CD4-positive, alpha-beta T cell treated with Interferon gamma for 1 hour (primary cell): ENCODE data around the gene PSD2.
A peak's percentile ranks its signal among the peaks of the same experiment; 100 is the strongest.

ENCODE experiments used
- DNase-seq: peaks from one replicate; pipeline ENCODE4 v3.0.0-alpha.2; 2020

Gene PSD2

DNA sequence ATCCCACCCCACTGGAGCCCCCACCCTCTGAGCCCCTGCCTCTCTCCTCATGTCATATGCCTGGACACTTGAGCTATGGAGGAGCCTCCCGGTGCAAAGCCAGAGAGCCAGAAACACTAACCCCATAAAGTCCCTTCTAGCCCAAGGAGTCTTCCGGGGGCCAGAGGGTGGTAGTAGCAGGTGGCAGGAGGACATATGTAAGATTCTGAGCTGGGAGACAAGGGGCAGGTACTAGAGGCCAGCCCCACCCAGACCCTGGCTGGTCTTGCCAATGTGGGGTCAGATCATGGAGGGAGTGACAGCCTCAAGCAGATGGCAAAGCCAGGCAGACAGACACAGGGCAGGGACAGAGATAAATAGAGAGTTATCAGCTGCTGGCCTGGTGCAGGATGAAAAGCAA is 63.4 kb downstream of the PSD2 start:
- DNase-seq: no peak

DNA sequence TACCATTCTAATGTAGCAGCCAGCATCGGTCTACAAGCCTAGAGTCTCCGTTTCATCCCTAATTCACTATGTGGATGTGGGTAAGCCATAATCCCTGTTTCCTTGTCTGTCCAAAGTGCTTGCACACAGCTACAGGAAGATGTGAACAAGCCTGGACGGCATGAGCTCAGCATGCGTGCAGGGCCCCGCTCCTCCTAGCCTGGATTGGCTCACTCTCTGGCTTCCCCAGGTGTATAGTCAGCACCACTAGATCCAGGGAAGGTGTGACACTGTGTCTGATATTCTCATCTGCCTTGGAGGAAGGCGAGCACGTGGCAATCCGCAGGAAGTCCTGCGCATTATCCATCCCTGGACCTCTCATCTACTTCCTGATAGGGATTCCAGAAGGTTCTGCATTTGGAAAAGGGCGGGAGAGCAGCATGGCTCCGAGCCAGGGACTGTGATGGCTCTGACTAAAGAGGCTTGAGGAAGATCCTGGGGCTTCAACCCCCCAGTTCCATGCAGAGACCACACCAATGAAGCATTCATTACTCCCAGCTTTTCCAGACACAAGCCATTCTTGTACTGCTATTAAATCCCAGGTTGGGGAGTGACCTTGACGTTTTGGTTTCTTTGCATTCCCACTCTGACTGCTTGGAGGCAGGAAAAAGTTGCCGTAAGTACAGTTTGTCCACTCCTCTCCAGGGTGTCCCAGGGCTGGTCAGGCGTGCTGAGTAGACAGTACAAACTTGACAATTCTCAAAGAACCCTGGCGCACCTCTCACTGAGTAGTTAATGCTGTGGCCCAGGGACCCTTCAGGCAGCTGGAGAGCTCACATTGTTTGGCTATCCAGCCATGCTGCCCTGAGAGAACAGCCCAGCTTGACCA is 65.6 kb downstream of the PSD2 start:
- no peak for DNase-seq

DNA sequence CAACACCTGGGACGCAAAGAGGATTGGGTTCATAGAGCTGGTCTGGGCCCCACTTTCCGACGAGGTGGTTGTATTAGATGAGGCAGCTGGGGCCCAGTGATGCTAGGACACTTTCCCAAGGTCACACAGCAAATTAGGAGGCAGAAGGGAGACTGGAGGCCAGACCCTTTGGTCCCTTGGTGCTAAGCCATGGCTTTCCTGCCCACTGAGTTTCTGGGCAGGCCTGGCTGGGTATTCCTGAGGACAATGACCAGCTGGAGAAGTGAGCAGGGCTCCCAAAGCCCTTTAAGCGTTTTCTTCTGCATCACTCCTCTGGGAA is 66.2 kb downstream of the PSD2 start:
- no peak for DNase-seq

DNA sequence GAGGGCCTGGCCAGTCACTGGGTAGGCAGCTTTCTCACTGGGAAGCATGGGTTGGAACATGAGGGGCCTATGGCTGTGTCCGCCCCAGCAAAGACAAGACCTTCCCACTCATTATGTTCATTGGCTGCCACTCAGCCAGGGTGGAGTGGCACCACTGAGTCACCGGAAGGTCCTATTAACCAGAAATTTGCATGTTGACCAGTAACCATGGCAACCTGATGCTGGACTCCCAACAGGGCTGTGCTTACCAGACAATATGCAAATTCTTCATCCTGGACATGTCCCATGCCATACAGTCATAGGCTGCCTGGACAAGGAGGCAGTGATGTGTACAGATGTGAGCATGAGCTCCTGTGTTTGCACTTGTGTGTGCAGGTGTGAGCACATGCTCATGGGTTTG is 66.7 kb downstream of the PSD2 start:
- no peak for DNase-seq

DNA sequence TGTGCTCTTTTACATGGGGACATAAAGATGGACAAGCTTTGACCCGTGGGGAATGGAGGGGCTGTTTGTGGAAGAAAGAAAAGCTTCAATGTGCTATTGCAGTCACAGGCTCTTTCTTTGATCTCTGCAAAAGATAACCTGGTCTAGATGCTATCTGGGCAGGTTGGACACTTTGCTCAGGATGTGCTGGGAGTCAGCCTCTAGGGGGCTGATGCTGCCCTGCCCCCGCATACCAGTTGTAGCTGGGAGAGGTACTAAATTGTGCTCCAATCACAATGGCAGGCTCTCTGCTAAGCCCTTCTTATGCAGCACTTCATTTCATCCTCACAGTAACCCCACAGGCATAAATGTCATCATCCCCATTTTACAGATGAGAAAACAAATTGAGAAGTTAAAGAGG is 67.2 kb downstream of the PSD2 start:
- no peak for DNase-seq

DNA sequence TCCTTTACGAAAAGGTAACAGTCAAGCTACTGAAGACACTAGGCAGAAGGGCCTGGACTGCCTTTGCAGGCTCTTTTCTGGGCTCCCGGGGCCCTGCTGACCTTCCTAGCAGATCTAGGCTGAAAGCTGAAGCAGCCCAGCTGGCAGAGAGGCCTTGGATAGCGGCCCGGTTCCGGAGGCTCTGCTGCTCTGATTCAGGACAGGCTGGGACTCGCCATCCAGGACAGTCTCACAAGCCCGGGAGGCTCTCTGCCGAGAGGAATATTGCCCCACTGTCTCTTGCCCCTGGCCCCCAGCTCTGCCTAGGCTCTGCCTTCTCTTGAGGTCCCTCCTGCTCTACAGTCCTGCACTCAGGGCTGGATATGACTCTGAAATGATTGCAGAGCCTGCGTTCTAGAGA is 67.8 kb downstream of the PSD2 start:
- no peak for DNase-seq

DNA sequence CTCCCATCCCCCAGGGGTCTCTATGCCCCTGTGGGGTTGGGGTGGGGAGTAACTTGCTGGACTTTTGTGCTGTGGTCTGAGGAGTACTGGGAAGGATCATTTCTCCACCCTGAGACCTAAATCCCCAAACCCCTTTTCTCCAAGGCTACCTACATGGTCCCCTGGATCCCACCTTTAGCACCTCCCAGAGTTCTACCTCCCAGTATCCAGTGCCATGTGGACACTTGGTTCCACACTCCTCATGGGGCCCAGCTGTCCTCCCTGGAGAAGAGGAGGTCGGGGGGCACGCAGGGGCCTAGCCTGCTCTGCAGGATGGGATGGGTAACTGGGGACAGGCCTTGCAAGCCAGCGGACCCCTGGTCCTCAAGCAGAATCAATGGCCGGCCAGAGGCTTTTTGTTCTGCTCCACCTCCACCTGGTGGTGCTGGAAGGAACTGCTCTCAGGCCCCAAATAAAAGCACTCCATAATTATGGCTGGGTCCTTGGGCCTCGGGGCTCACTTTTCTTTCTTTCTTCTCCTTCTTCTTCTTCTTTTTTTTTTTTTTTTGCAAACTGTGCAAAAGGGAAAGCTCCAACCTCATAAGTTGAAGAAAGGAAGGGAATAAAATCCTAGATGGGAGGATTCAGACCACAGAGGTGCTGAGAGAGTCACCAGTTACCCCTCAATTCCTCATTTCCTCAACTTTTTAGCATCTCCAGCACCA is 68.4 kb downstream of the PSD2 start:
- peak; percentile 45 for DNase-seq

DNA sequence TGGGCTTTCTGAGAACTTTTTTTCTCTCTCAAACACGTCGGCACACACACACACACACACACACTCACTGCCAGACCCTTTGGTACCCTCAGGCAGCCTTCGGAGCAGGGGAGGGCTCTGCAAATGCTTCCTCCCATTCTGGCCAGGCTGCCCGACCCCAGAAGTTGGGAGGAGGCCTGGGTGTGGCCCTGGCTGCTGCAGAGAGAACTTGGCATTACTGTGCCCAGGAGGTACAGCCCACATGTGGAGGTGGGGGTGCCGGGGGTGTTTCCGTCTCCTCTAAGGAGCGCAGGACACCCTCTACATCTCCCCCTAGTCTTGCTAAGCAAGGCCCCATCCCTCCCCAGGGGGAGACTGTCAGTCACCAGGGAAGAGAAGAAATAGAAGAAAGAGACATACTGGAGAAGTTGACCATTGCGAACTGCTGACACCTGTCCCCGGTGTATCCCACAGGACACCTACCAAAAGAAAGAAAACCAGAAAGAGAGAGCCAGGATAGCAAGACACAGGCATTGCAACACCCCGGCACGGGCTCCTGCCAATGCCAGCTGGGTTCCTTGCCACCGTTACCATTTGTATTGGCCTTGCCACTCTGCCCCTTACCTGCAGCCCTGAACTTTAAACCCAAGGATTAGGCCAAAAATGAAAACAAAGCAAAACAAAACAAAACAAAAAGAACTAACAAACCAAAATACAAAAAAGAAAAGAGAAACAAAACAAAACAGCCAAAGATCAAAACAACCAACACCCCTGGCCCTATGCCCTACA is 69.3 kb downstream of the PSD2 start:
- DNase-seq: no peak

DNA sequence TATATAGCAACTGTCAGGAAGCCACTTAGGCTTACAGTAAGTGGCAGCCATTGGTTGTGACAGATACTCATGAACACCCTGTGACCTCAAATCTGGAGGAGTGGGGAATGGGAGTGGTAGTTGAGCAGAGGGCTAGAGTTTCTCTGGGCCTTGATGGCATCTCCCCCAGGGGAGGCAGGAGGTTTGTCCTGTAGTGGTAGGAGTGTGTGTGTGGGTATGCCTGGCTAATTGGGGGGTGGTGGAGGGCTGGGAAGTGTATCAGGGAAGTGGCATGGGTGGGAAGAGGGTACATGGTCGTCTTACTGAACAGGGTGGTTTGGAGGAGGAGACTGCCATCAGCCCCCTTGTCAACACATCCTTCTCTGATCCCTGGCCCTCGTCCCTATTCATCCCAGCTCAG is 71.5 kb downstream of the PSD2 start:
- no peak for DNase-seq

DNA sequence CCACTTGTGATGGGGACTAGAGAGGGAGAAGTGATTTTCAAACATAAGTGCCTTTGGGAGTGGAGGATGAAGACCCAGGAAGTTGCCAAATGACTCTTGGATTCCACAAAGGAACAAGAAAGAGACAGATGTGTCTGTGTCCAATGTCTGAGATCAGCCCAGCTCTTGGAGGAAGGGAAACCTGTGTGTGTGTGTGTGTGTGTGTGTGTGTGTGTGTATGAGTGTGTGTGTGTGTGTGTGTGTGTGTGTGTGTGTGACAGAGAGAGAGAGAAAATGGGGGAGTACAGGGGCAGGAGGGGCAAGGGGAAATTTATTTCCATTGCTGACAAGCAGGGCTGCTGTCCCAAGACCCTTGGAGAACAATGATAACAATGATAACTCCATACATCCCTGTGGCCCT is 72.0 kb downstream of the PSD2 start:
- DNase-seq: no peak

DNA sequence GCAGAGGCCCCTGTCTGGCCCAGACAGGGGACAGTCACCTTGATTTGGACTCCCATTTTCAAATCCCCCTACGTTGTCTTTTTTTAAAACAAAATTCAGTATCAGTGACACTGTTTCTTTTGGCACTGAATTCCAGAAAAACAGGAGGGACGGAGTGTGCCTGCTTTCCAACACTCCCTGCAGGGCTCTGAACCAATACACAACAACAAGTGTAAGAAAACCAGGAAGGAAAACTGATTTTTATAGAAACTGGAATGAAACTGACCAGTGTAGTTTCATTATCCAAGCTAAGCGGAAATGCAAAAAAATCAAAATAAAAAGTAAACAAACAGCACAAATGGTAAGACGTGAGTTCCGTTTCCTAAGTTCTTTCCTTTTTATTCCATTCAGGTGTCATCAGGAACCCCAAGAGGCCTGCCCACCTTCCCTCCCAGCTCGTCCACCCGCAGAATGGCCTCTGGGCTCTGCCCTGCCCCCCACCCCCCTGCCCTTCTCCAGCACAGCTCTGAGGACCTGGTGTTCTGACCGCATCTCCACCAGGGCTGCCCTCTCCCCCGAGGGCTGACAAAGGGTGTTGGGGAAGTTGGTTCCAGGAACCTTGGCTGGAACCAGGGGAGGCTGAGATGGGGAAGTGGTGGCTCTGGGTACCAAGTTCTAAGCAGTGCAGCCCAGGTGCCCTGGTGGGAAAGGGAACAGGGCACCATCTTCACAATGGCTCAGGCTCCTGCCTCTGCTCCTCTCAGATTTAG is 73.6 kb downstream of the PSD2 start:
- DNase-seq: no peak

DNA sequence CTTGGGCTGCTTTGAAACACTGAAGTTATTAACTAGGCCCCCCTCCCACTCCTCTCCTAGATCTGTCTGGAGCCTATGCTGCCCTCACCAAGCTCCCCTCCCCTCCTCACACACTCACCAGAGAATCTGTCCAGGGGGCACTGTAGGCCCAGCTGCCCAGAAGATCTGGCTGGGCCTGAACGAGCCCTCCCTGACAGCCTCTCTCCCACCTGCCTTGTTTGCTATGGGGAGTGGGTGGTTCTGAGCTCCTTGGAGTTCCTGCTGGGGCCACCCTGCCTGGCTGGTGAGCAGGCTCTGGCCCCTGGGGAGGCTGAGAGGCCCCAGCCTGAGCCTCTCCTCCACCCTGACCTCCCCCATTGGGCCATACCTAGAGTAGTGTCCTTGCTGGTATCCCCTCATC is 75.1 kb downstream of the PSD2 start:
- DNase-seq: no peak

DNA sequence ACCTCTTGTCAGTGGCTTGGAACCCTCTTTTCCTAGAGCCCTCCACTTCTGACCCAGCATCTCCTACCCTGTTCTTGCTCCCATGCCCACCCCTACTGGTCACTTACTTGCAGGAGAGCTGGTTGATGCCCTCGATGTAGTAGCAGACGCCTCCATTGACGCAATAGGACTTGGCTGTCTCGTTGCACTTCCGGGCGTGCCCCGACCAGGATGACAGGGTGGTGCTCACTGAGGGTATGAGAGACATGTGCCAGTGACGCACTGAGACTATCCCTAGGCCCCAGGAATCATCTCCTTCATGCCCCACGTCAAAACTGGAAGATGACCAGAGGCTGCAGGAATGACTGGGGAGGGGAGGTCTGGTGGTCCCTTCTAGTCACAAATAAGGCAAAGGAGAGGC is 76.0 kb downstream of the PSD2 start:
- no peak for DNase-seq

DNA sequence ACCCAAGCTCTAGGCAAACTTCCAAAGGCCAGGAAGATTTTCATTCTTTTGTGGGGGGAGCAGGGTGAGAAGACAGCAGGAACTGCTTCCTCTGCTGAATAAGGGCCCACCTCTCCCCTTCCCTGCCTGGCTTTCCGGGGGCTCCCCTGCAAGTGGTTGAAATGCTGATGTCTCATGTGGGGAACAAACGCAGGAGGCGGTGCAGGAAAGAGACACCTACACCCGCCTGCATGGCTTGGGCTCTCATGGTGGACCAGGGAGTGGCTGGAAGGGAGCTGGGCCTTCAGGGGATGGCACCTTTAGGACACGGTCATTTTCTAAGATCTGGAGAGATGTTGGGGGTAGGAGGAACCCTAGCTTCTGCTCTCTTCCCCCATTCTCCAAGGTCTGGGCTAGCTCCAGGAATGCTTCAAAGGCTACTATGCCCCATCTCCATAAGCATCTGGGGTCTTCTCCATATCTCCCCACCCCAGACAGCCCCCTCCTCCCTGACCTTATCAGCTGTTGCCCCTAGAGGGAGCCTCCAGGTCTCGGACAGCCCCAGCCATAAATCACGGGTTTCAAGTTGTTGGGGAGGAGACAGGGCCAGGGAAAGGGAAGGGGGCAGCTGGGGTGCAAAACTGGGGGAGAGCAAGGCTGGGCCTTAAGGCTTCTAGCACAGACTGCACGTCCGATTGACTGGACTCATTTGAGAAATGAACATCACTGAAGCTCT is 76.6 kb downstream of the PSD2 start:
- no peak for DNase-seq

DNA sequence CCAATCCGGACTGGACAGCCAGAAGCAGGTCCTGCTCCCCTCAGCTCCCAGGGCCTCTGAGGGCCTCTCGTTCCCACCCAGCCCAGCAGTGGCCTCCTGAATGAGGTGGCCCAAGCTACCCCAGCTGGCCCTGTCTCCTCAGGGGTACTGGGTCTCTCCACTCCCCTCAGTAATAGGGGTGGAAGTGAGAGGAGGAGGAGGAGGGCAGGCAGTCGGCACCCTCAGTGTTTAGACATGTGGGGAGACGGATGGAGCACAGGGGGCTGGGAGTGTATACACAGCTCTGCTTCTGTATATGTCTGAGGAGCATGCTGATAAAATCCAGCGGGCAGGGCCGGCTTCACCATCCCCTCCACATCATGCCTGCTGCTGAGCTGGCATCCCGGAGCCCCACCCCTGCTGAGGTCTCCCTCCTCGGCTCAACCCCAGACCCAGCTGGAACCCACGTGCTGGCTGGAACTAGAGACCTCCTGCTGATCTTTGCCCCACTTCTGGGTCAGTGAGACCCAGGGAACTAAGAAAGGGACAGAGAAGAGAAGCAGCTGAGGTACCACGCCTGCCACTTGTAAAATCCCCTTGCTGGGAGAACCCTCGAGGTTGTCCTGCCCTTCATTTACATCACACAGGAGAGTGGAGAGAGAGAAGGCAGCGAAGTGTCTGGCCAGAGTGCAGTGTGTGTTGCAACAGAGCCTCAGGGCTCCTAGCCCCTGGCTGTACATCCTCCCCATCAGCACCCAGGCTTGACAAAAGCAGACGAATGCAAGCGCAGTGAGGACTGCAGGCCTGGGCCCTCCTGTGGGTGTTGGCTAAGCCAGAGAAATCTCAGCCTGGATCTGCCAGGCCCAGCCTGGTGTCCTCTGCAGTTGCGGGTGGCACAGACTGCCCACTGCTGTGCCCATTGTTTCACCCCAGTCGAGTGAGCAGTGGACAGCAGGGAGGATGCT is 77.5 kb downstream of the PSD2 start:
- no peak for DNase-seq

DNA sequence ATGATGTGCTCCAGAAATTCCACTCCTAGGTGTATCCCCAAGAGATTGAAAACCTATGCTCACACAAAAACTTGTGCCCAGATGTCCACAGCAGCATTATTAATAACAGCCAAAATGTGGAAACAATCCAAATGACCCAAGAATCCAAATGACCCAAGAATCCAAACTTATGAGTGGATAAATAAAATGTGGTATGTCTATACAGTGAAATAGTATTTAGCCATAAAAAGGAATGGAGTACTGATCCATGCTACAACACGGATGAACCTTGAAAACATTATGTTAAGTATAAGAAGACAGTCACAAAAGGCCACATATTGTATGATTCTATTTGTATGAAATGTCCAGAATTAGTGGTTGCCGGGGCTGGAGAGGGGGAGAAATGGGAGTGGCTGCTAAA is 80.3 kb downstream of the PSD2 start:
- DNase-seq: no peak

DNA sequence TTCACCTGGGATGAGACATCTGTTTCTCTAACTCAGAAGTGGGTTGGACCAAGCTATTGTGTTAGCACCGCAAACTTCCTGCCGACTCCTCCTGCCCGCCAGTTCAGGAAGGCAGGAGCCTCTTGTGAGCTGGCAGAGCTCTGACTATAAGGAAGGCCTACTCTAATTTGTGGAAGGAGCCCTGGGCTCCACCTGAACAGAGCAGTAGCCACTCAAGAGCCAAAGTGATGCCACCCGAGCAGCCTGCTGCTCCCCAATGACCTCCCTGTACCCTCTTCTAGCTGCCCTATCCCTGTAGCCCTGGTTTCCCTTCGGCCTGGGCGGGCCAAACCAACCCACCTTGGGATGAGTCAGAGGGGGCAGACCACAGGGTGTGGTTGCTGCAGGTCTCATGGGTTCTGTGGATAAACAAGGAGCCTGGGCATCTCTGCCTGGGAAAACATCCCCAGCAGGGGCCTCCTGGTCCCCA is 81.6 kb downstream of the PSD2 start:
- DNase-seq: no peak

DNA sequence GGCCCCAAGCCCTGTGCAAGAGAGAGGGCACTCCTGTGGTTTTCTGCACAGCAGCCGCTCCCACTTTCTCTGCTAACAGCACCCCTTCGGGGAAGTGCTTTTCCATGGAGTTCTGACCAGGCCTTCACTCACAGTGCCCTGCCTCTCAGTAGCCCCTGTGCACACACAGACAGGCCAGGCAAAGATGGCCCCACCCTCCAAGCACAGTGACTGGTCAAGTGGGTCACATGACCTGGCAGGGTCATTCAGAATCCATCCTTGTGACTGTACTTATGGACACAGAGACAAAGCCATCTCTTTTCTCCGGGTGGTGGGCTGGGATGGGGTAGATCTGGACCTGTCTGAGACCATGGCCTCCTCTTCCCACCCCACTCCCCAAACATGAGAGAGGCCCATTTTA is 82.5 kb downstream of the PSD2 start:
- DNase-seq: no peak

DNA sequence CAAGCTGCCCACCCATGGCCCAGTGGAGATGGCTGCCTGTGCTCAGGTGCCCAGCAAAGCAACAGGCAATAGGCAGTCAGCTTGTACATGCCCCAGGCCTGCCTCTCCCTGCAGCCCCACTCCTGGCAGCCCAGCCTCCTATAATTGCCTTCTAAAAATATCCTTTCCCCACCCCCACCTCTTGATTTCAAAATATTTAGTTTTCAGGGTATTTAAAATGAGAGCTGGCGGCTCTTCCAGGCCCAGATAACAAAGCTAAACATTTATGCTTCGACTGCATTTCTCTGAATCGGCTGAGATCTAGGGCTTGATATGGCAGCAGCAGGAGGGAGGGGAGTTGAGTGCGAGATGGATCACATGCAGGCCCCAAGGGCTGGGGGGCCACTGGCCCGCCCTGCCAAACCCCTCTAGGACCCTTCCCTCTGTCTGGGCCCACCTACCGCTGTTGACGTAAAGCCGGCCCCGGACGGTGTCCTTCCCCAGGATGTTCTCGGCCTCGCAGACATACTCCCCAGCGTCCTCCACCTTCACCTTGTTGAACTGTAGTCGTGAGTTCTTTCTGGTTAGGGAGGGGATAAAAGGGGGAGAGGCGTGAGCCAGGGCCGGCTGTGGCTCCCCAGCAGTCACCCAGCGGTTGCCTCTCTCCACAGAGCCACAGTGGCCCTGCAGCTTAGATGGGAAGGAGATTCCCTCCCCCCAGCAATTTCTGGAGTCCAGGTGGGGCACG is 85.0 kb downstream of the PSD2 start:
- DNase-seq: no peak

DNA sequence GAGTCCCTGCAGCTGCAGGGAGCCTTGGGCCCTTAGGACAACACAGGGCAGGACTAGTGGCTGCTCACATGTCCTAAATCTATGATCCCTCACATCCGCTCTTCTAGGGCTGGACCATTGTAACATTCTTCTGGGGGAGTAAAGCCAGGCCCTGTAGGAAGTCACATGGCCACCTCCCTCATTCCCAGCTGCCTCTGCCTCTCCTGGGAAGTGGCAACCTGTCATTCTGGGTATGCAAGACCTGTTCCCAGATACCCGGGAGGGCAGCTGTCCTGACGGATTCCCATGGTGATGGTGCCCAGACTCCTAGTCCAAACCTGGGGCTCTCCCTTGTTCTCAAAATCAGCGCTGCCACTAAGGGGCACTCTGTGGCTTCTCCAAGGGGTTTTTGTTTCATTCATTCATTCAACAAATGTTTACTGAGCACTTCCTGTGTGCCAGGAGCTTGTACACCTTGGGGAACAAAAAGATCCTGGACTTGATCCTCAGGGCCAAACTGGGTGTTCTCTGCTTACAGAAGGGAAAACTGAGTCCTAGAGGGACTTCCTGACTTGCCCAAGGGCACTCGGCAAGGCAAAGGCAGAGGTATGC is 85.6 kb downstream of the PSD2 start:
- no peak for DNase-seq
